ENCODE data around the gene CALN1. TPM values are rescaled to one million over a fixed set of nuclear protein-coding genes. Genes with fewer than 3 reads are reported as not detected.

CALN1 gene
- polyA plus RNA-seq, 1 donor from 2014 or later: 7.8 TPM

DNA sequence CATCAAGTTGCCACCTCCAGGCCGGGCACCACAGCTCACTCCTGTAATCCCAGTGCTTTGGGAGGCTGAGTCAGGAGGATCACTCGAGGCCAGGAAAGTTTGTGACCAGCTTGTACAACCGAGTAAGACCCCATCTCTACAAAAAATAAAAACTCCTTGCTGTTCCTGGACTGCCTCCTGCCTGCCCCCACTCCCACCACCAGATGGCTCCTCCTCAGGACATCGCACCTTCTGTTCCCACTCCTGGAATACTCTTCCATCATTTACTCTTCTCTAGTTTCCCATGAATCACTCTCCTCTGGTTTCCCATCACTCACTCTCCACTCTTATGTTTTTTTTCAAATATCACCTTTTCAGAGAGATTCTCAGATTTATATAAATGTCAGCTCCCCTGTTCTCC is 540.7 kb downstream of the CALN1 start:
- no peak for TF ChIP-seq SMC3 (conservative IDR thresholded peaks at IDR 0.05; ENCODE audit: poor library complexity)
- TF ChIP-seq EZH2 (IDR thresholded peaks at IDR 0.05; ENCODE audit: borderline replicate concordance, insufficient read depth, low read length, poor library complexity, severe bottlenecking): no peak
- Histone ChIP-seq H3K9me3 (ENCODE audit: low read length) (no peaks in the 10 kb centered on the region), H3K27ac (ENCODE audit: low read length) (no peak overlapping the region), H3K9ac (ENCODE audit: low read length) (no peak overlapping the region), H4K20me1 (ENCODE audit: insufficient read depth) (no peaks in the 10 kb centered on the region), H3K27me3 (ENCODE audit: insufficient read depth, low read depth, low read length) (no peaks in the 10 kb centered on the region), H2AFZ (ENCODE audit: low read depth, low read length) (no peak overlapping the region), H3K4me2 (ENCODE audit: low read length) (no peak overlapping the region), H3K9me2 (ENCODE audit: insufficient read depth, low read length) (no peaks in the 10 kb centered on the region), H3F3A (ENCODE audit: insufficient read depth, low read length, poor library complexity, severe bottlenecking) (no peaks in the 10 kb centered on the region), H3K79me2 (replicated peaks; ENCODE audit: insufficient read depth, low read length) (no peaks in the 10 kb centered on the region), H3K4me3 (ENCODE audit: low read length) (no peak overlapping the region), H3K36me3 (ENCODE audit: insufficient read depth, low read length) (no peaks in the 10 kb centered on the region)

DNA sequence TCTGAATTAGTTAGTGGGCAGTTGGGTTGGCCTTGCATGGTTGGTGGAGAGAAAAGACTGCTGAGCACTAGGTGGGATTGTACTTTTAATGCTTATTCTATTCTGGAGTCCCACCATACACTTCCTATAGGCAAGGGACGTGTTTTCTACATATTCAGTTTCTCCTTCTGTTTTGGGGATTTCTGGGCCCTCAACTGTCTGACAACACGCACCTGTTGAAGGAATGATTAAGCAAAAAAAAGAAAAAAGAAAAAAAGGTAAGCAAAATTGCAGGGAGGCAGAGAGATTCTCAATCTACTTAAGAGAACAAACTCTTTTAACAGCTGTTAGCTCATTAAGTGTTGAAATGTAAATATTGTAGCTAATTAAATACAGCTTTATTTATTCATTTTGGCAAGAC is 541.3 kb downstream of the CALN1 start:
- no peak overlapping the region for H2AFZ ChIP-seq (ENCODE audit: low read depth, low read length)
- H3K4me2 ChIP-seq (ENCODE audit: low read length): no peak overlapping the region
- no peak overlapping the region for H3K27ac ChIP-seq (ENCODE audit: low read length)
- H3K9me3 ChIP-seq (ENCODE audit: low read length): no peaks in the 10 kb centered on the region
- H3F3A ChIP-seq (ENCODE audit: insufficient read depth, low read length, poor library complexity, severe bottlenecking): no peaks in the 10 kb centered on the region
- H3K9ac ChIP-seq (ENCODE audit: low read length): no peak overlapping the region
- no peaks in the 10 kb centered on the region for H3K9me2 ChIP-seq (ENCODE audit: insufficient read depth, low read length)
- TF ChIP-seq, protein P1, sequence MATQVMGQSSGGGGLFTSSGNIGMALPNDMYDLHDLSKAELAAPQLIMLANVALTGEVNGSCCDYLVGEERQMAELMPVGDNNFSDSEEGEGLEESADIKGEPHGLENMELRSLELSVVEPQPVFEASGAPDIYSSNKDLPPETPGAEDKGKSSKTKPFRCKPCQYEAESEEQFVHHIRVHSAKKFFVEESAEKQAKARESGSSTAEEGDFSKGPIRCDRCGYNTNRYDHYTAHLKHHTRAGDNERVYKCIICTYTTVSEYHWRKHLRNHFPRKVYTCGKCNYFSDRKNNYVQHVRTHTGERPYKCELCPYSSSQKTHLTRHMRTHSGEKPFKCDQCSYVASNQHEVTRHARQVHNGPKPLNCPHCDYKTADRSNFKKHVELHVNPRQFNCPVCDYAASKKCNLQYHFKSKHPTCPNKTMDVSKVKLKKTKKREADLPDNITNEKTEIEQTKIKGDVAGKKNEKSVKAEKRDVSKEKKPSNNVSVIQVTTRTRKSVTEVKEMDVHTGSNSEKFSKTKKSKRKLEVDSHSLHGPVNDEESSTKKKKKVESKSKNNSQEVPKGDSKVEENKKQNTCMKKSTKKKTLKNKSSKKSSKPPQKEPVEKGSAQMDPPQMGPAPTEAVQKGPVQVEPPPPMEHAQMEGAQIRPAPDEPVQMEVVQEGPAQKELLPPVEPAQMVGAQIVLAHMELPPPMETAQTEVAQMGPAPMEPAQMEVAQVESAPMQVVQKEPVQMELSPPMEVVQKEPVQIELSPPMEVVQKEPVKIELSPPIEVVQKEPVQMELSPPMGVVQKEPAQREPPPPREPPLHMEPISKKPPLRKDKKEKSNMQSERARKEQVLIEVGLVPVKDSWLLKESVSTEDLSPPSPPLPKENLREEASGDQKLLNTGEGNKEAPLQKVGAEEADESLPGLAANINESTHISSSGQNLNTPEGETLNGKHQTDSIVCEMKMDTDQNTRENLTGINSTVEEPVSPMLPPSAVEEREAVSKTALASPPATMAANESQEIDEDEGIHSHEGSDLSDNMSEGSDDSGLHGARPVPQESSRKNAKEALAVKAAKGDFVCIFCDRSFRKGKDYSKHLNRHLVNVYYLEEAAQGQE (IDR thresholded peaks at IDR 0.05; ENCODE audit: borderline replicate concordance): no peak
- TF ChIP-seq EZH2 (IDR thresholded peaks at IDR 0.05; ENCODE audit: borderline replicate concordance, insufficient read depth, low read length, poor library complexity, severe bottlenecking): no peak
- TF ChIP-seq POLR2AphosphoS5 (IDR thresholded peaks at IDR 0.05): no peak
- TF ChIP-seq, protein P2, sequence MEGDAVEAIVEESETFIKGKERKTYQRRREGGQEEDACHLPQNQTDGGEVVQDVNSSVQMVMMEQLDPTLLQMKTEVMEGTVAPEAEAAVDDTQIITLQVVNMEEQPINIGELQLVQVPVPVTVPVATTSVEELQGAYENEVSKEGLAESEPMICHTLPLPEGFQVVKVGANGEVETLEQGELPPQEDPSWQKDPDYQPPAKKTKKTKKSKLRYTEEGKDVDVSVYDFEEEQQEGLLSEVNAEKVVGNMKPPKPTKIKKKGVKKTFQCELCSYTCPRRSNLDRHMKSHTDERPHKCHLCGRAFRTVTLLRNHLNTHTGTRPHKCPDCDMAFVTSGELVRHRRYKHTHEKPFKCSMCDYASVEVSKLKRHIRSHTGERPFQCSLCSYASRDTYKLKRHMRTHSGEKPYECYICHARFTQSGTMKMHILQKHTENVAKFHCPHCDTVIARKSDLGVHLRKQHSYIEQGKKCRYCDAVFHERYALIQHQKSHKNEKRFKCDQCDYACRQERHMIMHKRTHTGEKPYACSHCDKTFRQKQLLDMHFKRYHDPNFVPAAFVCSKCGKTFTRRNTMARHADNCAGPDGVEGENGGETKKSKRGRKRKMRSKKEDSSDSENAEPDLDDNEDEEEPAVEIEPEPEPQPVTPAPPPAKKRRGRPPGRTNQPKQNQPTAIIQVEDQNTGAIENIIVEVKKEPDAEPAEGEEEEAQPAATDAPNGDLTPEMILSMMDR (IDR thresholded peaks at IDR 0.05; ENCODE audit: poor library complexity, severe bottlenecking): no peak
- TF ChIP-seq TAF1 (IDR thresholded peaks at IDR 0.05; ENCODE audit: low read depth): no peak
- TF ChIP-seq EP300 (conservative IDR thresholded peaks at IDR 0.05; ENCODE audit: poor library complexity, severe bottlenecking): no peak
- no peak overlapping the region for H3K4me3 ChIP-seq (ENCODE audit: low read length)
- H3K27me3 ChIP-seq (ENCODE audit: insufficient read depth, low read depth, low read length): no peaks in the 10 kb centered on the region
- H4K20me1 ChIP-seq (ENCODE audit: insufficient read depth): no peaks in the 10 kb centered on the region
- no peaks in the 10 kb centered on the region for H3K79me2 ChIP-seq (replicated peaks; ENCODE audit: insufficient read depth, low read length)
- no peaks in the 10 kb centered on the region for H3K36me3 ChIP-seq (ENCODE audit: insufficient read depth, low read length)

DNA sequence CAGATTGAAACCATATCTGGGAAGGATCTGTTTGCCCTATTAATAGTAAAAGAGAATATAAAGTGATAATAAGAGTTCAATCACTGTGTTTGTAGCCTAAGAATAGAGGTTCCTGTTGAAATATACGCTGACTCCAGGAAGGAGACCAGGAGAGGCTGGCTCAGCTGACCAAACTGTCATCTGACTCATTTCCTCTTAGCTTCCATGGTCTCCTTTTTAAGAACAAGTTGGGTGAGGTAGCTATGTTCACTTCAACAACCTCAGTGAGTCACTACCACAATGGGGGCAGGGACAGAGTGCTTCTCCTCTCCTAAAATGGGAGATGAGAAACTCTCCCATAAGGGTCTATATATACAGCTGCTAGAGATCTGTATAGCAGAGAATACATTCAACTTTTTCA is 543.3 kb downstream of the CALN1 start:
- H3K9me3 ChIP-seq (ENCODE audit: low read length): no peaks in the 10 kb centered on the region
- no peaks in the 10 kb centered on the region for H3F3A ChIP-seq (ENCODE audit: insufficient read depth, low read length, poor library complexity, severe bottlenecking)
- H3K79me2 ChIP-seq (replicated peaks; ENCODE audit: insufficient read depth, low read length): no peaks in the 10 kb centered on the region
- no peak overlapping the region for H2AFZ ChIP-seq (ENCODE audit: low read depth, low read length)
- no peaks in the 10 kb centered on the region for H3K36me3 ChIP-seq (ENCODE audit: insufficient read depth, low read length)
- no peaks in the 10 kb centered on the region for H3K27me3 ChIP-seq (ENCODE audit: insufficient read depth, low read depth, low read length)
- no peaks in the 10 kb centered on the region for H4K20me1 ChIP-seq (ENCODE audit: insufficient read depth)
- no peak overlapping the region for H3K9ac ChIP-seq (ENCODE audit: low read length)
- no peak overlapping the region for H3K4me2 ChIP-seq (ENCODE audit: low read length)
- no peaks in the 10 kb centered on the region for H3K9me2 ChIP-seq (ENCODE audit: insufficient read depth, low read length)
- H3K27ac ChIP-seq (ENCODE audit: low read length): no peak overlapping the region
- TF ChIP-seq MXI1 (conservative IDR thresholded peaks at IDR 0.05; ENCODE audit: poor library complexity, severe bottlenecking) (no peak), RAD21 (conservative IDR thresholded peaks at IDR 0.05) (no peak), SMC3 (conservative IDR thresholded peaks at IDR 0.05; ENCODE audit: poor library complexity) (no peak), EZH2 (IDR thresholded peaks at IDR 0.05; ENCODE audit: borderline replicate concordance, insufficient read depth, low read length, poor library complexity, severe bottlenecking) (no peak), EP300 (conservative IDR thresholded peaks at IDR 0.05; ENCODE audit: poor library complexity, severe bottlenecking) (no peak), TAF1 (IDR thresholded peaks at IDR 0.05; ENCODE audit: low read depth) (no peak), POLR2AphosphoS5 (IDR thresholded peaks at IDR 0.05) (no peak)
- TF ChIP-seq, protein P1 (IDR thresholded peaks at IDR 0.05; ENCODE audit: borderline replicate concordance): no peak
- TF ChIP-seq, protein P2 (IDR thresholded peaks at IDR 0.05; ENCODE audit: poor library complexity, severe bottlenecking): no peak
- no peak overlapping the region for H3K4me3 ChIP-seq (ENCODE audit: low read length)

Measured in neural cell (in vitro differentiated cells).